PC-3 (cell line): ENCODE results near the gene SLC22A3.

Experiments
- EZH2 ChIP-seq: fragments of 300-600 bp; sonication (generic); IDR thresholded peaks from one replicate; pipeline ENCODE4 v1.6.1; 2017; ENCODE audit warnings: antibody characterized with exemption, mild to moderate bottlenecking, low read length; ENCODE audit not compliant: unreplicated experiment
- EZH2phosphoT487 ChIP-seq: fragments of 300-600 bp; sonication (generic); IDR thresholded peaks from 2 replicates; pipeline ENCODE4 v1.6.1; 2018; ENCODE audit warnings: mild to moderate bottlenecking, antibody characterized with exemption, low read length, borderline replicate concordance
- TF ChIP-seq, protein P1 (sequence below): fragments of 300-600 bp; sonication (generic); conservative IDR thresholded peaks from 2 replicates; pipeline ENCODE4 v1.5.1; 2017; ENCODE audit warnings: antibody characterized with exemption, low read depth, mild to moderate bottlenecking, low read length

DNA sequence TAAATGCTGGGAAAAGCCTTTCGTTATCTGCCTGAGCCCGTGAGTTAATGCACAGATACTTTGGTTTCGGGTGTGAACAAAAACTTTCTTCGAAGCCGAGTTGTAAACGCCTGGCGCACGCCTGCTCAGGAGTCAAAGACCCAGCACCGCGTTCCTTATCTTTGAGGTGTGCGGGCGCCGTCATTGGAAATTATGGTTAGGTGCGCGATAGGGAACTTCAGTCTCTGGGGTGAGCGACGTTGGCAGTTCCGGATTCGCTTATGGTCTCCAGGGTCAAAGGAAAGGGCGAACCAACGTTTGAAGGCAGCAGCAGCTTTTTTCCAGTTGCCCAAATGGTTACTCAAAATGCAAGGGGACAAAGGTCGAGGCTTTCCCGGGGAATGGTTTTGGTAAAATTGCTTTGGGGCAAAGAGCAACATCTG lies 853 bp downstream of the SLC22A3 start:
- TF ChIP-seq, protein P1, sequence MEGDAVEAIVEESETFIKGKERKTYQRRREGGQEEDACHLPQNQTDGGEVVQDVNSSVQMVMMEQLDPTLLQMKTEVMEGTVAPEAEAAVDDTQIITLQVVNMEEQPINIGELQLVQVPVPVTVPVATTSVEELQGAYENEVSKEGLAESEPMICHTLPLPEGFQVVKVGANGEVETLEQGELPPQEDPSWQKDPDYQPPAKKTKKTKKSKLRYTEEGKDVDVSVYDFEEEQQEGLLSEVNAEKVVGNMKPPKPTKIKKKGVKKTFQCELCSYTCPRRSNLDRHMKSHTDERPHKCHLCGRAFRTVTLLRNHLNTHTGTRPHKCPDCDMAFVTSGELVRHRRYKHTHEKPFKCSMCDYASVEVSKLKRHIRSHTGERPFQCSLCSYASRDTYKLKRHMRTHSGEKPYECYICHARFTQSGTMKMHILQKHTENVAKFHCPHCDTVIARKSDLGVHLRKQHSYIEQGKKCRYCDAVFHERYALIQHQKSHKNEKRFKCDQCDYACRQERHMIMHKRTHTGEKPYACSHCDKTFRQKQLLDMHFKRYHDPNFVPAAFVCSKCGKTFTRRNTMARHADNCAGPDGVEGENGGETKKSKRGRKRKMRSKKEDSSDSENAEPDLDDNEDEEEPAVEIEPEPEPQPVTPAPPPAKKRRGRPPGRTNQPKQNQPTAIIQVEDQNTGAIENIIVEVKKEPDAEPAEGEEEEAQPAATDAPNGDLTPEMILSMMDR = no peak
- TF ChIP-seq EZH2 (no peak), EZH2phosphoT487 (no peak)
